HuH-7.5 (cell line): ENCODE data around the gene SERP2.
A peak's percentile ranks its signal among the peaks of the same experiment; 100 is the strongest.

Source experiments
- DNase-seq: peaks from one replicate; pipeline ENCODE4 v3.0.0; 2011; ENCODE audit warnings: low spot score

SERP2 gene

DNA sequence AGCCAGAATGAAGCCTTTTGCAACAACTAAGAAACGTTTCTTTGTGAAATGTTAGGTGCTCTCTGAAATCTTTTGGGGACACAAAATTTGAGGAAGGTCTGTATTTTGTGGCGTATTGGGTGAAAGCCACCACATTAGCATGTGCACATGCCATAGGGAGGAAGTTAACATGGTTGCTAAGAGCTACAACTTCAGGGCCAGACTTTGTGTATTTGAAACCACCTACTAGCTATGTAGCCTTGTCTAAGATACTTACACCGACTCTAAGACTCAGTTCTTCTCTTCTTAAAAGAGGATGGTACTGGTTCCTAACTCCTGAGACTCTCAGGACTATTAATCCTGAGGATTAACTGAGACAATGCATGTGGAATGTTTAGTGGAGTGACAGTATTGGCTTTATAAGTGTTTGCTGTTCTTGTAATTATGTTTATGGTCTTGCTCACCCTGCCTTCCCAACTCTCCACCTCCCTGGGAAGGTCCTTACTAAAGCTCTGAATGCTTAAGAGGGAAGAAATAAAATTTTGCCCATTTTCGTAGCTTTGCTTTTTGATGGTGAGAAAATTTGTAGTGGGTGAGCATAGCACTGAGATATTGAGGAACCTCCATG, 15.5 kb downstream of the SERP2 start:
- DNase-seq, result no peak

DNA sequence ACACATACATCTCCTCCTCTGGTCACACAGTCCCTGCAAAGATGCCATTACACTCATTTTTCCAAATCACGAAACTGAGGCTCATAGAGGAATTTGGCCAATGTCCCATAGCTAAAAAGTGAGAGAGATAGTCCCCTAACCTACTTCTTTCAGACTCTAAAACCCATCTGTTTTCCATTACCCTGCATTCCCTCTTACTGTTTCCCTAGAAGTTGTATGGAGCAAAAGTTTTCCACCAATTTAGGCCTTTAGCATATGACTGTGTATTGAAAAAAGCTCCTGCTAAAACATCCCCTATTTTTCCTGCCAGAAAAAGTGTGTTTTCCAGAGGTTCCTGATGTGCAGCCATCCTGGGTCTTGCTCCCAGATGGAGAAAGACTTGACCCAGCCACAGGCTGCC, 16.3 kb downstream of the SERP2 start:
- no peak for DNase-seq

DNA sequence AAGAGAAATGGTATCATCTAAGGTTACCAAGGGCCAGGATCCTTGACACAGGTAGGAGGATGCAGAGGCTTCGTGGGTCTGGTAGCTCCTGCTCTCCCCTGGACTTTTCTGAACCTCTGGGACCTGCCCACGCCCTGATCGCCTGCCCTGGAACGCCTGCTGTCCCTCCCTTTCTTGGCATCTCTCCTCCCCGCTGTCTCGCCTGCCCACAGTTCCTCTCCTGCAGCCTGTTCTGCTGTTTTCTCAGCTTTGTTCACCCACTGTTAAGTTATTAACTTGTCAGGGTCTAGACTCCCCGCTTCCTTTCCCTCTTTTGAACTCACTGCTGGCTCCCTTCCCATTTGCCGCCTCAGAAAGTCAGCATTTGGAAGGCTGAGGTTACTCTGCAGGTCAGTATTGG, 19.8 kb downstream of the SERP2 start:
- no peak for DNase-seq

DNA sequence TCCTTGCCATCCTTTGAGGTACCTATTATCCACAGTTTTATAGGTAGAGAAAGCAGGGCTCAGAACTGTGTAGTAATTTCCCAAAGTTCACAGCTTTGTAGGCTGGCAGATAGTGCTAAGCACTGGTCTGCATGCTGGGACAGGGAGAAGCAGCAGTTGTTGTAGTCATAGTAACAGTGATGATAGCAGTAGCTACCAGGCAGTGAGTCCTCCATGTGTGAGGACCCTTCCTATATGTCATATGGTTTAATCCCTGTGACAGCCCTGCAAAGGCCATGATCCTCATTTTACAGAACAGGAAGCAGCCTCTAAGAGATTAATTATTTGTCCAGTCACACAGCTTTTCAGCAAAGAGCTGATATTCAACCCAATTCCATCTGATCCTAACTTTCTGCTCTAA, 21.0 kb downstream of the SERP2 start:
- DNase-seq, result no peak

DNA sequence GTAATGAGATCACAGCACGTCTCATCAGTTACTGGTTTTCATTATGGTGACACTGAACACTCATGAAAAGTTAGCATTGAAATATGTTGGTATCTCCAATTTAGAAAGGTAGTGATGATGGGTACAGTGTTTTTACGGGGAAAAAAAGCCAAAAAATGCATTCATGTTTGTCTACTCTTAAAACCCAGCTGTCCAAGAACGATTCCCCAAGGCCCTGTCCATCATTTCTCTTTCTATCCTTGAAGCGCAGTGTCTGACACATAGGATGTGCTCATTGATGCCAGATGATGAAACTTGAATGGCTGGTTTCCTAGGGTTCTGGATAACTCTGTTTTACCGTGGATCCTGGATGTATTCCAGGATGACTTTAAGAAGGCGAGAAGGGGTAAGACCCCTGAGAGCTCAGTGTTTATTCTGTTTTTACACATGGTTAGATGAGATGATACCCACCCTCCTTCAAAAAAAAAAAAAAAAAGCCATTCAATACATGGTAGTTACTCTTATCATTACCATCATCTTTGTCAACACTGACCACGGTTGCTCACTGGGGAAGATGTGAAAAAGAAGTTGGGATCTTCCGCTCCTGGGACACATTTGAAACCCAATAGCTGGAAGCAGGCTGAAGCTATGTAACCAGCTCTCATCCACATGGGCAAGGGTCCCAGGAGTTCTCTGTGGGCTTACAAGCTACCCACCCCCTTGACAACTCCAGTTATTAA, 22.5 kb downstream of the SERP2 start:
- no peak for DNase-seq

DNA sequence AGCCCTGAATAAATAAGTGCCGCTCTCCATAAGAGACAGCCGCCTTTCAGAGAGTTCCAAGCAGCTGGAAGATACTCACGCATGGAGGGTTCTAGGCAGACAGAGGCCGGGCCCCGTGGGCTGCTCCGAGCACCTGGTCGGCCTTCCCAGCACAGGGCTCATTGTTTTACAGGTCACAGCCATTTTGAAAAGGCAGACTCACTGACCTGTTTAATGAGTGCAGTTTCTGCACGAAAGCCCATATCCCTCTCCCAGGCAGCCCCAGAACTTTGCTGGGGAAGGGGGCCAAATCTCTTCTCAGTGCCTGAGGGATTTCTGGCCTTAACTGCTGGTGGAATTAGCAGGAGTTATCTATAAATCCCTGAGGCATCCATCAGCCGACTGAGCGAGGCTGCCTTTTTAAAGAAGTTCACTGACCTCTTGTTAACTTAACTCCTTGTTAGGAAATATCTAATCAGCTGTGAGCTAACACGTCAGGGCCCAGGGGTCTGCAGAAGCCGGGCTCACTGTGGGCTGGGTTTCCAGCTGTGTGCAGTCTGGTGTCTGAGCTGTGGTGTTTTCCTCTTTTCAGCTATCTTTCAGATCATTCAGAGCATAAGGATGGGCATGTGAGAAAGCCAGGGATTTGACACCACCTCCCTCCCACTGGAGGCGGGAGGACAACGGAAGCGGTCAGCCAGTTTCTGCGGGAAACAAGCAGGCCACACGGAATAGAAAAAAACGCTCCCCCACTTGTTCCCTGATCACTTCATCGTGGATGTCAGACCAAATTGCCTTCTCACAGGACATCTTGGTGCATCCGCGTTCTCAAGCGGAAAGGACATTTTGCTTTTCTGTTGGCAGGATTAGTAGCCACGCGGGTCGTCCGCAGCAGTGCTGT, 23.3 kb downstream of the SERP2 start:
- DNase-seq, result no peak

DNA sequence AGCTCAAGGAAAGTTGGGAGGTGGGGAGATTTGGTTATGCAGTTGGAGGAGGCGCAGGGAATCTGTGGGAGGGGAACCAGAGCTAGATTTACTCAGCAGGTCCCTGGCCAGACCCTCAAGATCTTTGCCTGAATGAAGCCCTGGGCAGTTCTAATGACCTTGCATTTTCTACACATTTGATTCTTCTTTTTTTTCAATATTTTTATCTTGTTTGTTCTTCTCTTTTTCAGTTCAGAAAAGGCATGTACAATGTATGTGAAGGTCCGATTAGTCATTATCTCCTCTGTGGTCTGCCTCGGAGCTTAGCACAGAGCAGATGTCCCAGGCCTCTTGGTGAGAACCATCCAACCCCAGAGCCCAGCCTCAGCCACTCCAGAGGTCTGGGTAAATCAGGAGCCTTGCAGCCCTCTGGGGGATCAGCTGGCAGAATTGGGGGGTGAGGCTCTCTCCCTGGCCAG, 24.2 kb downstream of the SERP2 start:
- DNase-seq, result no peak

DNA sequence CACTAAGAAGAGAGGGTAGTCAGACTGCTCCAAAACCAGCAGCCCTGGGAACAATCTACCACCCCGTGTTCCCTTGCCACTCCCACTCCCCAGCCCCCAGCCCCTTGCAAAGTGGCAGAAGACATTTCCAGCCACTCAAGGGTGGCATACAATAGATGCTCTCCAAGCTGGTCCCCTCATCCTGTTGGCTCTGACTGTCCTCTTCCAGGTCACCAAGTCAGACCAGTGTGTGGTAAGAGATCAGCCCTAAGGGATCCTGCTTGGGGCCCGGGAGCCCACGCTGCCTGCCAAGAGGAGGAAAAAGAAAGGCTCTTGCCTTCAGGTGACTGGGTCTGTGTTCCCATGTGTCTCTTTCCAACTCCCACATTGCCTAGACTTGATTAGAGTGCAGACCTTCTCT, 25.0 kb downstream of the SERP2 start:
- DNase-seq, result no peak

DNA sequence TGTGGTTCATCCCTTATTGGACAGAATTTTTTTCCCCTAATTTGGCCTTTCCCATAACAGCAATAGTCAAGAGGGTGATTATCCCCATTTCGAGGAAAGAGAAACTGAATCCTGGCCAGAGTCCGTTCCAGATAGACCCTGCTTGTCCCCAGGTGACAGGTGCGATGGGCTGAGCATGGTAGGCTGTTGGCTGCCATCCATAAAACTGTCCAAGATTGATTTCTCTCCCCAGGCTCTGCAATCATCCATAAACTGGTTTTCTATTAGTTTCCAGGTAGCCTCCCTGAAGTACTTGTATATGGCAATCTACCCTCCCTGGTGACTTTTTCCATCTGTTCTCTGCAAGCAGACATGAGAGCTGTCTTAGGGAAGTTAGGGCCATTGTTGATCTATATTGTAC, 25.4 kb downstream of the SERP2 start:
- no peak for DNase-seq

DNA sequence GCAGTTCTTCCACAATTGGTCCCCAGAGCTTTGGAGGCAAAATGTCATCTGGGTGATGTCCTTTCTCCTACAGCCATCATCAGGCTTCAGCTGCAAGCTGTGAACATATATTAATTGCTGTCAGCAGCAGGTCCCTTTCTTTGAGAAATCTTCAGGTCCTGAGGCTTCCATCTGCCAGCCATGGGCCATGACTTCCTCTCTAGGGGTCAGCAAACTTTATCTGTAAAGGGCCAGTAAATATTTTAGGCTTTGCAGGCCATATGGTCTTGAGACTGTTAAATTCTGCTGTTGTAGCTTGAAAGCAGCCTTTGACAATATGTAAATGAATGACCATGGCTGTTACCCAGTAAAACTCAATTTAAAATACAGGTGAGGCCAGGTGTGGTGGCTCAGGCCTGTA, 27.1 kb downstream of the SERP2 start:
- DNase-seq, result no peak

DNA sequence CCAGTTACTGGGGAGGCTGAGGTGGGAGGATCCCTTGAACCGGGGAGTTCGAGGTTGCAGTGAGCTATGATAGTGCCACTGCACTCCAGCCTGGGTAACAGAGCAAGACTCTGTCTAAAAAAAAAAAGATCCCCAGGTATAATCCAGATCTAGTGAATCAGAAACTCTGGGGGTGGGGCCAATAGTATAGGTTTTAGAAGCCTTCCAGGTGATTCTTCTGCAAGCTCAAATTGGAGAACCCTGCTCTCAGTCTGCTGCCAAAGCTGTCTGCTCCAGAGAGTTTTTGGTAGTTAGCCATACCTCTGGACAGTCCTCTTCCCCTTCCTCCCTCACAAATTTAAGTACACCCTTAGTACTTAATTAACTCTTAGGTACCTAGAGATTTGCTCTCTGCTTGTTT, 28.0 kb downstream of the SERP2 start:
- DNase-seq, result no peak

DNA sequence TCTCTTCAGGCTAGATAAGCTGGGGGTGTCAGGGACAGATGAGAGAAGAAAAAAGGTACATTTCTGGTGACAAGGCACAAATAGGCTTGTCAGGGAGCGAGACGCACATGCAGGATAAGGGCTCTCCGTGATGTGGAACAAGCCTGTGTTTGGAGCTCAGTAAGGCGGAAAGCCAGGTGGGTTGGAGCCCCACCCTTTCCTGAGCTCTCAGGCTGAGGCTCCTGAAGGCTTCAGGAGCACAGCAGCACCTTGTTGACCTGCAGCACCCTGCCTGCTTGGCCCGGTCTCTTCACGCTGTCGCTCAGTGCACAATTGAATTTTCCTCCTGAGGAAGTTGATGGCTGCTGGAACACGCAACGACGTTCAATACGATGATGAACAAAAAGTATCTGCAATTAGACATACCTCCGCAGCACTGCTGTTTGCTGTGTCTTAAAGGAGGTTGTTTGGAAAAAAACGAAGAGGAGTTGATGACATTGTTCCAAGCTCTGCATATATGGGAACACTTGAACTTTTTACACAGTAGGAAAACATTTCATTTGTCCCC, 29.3 kb downstream of the SERP2 start:
- no peak for DNase-seq

DNA sequence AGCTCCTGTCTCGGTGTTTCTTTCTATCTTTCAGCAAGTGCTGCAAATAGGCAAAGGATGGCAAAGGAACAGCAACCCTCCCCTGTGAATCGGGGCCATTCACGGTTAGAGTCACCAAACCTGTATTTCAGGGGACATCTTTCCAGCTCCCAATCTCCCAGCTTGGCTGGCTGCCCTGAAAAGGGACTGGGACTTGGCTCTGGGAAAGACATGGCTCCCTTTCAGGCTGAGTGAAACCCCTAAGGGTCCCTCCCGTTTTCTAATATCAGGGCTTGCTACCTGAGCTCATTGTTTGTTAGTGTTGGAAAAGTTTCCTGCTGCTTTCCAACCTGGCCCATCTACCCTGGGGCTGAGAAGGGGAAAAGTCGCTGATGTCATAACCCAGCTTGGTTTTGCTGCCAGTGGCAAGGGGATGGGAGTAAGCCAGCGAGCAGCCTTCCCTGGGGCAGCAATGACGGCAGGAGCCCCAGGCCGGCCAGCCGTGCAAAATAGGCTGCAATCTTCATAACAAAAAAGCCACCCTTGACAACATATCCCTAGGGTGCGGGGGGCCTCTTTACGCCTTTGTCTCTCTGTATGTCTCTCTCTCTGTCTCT, 29.9 kb downstream of the SERP2 start:
- no peak for DNase-seq

DNA sequence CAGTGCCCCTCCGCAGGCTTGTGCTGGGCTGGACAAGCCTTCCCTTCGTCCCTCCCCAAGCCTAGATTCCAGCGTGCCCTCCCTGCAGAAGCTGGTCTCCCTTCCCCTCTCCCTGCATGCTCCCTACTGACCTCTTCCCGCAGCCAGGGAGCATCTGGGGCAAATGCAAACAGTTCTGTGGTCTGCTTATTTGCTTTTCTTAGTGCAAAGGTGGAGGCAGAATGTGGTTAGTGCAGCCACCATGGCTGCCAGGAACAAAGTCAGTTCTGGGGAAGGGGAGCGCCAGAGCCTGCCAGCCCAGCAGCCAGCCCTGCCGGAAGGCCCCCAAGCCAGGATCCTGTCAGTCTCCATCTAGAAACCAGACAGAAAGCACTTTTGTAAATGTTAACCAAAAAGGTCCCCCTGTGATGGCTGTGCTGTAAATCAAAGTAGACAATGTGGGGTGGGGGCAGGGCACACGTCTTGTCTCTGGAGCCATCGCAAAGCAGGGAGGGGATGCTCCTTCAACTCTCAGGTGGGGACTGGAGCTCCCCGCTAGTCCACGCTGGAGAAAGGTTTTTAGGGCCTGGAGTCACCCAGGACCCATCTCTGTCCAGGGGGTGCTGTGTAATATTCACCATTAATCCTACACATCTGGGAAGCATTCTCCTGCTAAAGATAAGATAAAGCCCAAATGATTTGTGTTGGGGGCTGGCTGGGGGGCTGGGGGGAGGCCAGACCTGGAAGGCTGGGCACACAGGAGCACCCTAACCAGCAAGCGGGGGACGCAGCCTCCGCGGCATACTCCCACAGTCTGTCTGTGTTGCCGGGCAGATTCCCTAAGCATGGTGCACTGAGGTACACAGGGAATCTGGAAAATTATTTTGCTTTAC, 30.9 kb downstream of the SERP2 start:
- DNase-seq, result peak; percentile 74

DNA sequence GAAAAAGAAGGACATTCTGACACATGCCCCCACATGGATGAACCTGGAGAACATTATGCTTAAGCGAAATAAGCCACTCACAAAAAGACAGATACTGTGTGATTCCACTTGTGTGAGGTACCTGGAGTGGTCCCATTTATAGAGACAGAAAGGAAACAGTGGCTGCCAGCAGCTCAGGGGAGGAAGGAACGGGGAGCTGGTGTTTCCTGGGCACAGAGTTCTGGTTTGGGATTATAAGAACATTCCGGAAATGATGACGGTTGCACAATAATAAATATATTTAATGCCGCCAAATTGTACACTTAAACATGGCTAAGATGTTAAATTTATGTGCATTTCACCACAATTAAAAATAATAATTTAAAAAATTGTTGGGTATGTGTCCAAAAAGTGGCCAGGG, 33.0 kb downstream of the SERP2 start:
- no peak for DNase-seq

DNA sequence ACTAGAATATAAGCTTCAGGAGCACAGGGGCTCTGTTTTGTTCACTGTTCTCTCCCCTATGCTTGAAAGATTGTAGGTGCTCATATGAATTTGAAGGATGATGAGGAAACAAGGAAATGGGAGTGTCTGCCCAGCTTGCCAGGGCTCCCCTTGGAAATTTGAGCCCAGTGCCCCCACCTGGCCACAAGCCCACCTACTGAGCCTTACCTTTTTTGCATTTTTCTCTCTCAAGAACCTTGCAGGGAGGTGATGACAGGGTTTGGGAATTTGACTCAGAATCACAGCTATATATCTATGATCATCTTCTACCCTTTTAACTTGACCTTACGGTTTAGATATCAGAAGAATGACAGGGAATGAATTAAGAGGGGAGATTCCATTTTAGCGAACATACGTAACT, 33.8 kb downstream of the SERP2 start:
- no peak for DNase-seq

DNA sequence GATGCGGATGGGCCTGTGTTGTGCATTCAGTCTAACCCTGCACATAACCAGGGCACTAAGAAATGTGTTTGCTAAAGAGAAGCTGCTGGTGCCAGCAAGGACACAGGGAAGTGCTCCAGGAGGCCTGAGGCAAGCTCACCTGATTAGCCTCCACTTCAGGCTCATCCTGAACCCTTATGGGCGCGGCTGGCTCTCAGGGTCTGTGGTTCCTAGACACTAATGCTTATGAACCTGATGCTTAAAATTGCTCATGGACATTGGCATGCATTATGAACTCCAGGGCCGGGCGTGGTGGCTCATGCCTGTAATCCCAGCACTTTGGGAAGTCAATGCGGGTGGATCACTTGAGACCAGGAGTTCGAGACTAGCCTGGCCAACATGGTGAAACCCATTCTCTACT, 34.3 kb downstream of the SERP2 start:
- no peak for DNase-seq

DNA sequence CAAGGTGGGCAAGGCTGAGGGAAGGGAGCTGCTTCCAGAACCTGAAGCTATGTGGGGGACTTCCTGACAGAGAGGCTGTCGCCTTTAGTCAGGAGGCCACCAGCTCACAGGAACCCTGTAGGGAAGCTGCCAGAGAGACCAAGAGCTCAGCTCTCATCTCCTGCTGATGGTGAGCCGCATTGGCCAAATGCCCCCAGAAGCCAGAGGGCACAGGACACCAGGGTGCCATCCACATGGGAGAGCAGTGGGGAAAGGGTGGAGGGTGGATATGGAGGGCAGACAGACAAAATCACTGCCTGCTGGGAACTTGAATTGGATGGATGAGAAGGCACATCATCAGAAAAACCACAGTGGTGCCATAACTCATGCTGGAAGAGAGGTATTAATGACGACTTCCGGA, 36.0 kb downstream of the SERP2 start:
- DNase-seq, result no peak

DNA sequence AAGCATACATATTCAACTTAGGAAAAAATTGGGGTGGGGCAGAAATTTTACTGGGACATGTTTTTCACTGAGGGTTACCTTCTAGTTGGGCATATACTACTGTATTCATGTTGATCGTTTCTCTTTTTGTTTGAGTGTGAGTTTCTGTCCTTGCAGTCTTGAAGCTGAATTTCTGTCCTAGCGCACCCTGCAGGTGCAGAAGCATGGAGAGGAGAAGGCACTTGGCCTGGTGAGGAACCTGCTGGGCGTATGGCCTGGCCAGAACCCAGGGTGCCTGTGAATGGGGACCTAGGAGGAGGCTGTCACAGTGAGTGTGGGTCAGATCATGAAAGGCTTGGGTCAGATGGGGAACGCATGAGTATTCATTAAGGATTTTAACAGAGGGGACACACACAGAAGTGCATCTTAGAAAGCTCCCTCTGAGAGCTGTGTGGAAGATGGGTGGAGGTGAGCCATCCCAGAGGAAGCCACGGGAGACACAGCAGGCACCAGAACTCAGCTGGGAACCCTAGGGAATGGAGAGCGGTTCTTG, 36.8 kb downstream of the SERP2 start:
- DNase-seq, result no peak

DNA sequence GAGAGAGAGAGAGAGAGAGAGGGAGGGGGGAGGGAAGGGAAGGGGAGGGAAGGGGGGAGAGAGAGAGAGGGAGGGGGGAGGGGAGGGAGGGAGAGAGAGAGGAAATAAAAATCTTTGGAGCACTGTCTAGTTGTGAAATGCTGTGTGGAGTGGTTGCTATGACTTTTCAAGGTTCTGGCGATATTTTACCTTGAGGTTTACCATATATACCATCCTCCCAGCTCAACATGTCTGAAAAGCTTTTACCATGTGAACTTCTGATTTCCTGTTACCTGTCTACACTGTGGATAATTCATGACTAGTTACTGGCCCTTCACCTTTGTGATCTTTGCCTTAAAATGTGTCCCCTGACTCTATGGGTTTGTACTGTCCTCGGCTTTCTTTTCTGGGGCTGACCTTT, 38.2 kb downstream of the SERP2 start:
- no peak for DNase-seq

DNA sequence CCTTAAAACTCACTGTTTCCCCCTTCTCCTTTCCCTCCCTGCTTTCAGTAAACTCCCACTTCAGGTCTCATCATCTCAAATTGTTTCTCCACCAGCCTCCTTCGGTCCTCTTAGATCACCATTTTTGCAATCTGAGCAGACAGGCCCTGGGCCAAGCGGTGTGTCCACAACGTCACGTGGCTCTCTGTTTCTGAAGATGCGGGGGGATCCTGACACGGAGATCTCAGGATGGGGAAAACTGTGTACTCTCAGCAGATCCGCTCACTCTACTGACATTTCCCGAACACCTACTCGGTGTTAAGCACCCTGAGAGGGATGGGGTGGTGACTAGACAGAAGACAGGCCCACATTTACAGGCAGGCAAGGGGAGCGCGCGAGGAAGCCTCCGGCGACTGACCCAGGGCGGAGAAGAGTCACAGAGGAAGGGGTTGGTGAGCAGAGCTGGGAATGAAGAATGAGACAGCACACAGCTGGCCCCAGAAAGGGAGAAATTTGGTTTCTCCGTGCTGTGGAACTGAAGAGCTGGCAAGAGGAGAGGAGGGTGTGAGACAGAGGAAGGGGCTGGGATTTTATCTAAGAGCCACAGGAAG, 38.8 kb downstream of the SERP2 start:
- no peak for DNase-seq
